Trophoblast cell (in vitro differentiated cells and primary cell): ENCODE results near the gene IFI30.

Source experiments
- DNase-seq, 2 donors: peaks; one replicate each; pipeline ENCODE4 v3.0.0-alpha.2; 2016
- H2AFZ ChIP-seq: 2 replicates; pipeline ENCODE4 v1.6.1; 2013; ENCODE audit warnings: low read length, moderate library complexity, mild to moderate bottlenecking; ENCODE audit not compliant: insufficient read depth, poor library complexity
- H2AK5ac ChIP-seq: 2 replicates; pipeline ENCODE4 v1.6.1; 2013; ENCODE audit warnings: mild to moderate bottlenecking, low read length
- H2BK120ac ChIP-seq: 2 replicates; pipeline ENCODE4 v1.6.1; 2013; ENCODE audit warnings: low read length, mild to moderate bottlenecking, moderate library complexity; ENCODE audit not compliant: insufficient read depth, poor library complexity
- H2BK12ac ChIP-seq: 2 replicates; pipeline ENCODE4 v1.6.1; 2013; ENCODE audit warnings: mild to moderate bottlenecking, low read length, moderate library complexity
- H2BK5ac ChIP-seq: 2 replicates; pipeline ENCODE4 v1.6.1; 2013; ENCODE audit warnings: low read length, low read depth, moderate library complexity, mild to moderate bottlenecking; ENCODE audit not compliant: poor library complexity
- H3K14ac ChIP-seq: 2 replicates; pipeline ENCODE4 v1.6.1; 2013; ENCODE audit warnings: mild to moderate bottlenecking, low read length
- H3K18ac ChIP-seq: 2 replicates; pipeline ENCODE4 v1.6.1; 2013; ENCODE audit warnings: mild to moderate bottlenecking, low read length
- H3K23ac ChIP-seq: 2 replicates; pipeline ENCODE4 v1.6.1; 2013; ENCODE audit warnings: low read length
- H3K27ac ChIP-seq: 2 replicates; pipeline ENCODE4 v1.5.1; 2013; ENCODE audit warnings: low read depth, mild to moderate bottlenecking, inconsistent platforms, low read length, moderate library complexity
- H3K27me3 ChIP-seq: 2 replicates; pipeline ENCODE4 v1.6.1; 2013; ENCODE audit warnings: inconsistent platforms, mild to moderate bottlenecking, low read length, moderate library complexity; ENCODE audit not compliant: insufficient read depth
- H3K36me3 ChIP-seq, 2 experiments: 1 replicate in 1 of 2; 2 replicates in 1 of 2; pipeline ENCODE4 v1.6.1; 2013; ENCODE audit warnings: low read length in 2 of 2, mild to moderate bottlenecking in 2 of 2, moderate library complexity in 1 of 2; ENCODE audit not compliant: insufficient read depth in 2 of 2, control insufficient read depth in 1 of 2
- H3K4ac ChIP-seq: 2 replicates; pipeline ENCODE4 v1.6.1; 2013; ENCODE audit warnings: low read depth, mild to moderate bottlenecking, low read length, moderate library complexity
- H3K4me1 ChIP-seq, 2 experiments: 1 replicate in 1 of 2; 2 replicates in 1 of 2; pipeline ENCODE4 v1.6.1; 2013; ENCODE audit warnings: low read length in 2 of 2, mild to moderate bottlenecking in 2 of 2, moderate library complexity in 1 of 2; ENCODE audit not compliant: insufficient read depth in 2 of 2, control insufficient read depth in 1 of 2
- H3K4me2 ChIP-seq: 2 replicates; pipeline ENCODE4 v1.6.1; 2013; ENCODE audit warnings: inconsistent platforms, mild to moderate bottlenecking, low read length, moderate library complexity
- H3K4me3 ChIP-seq: 2 replicates; pipeline ENCODE4 v1.5.1; 2013; ENCODE audit warnings: mild to moderate bottlenecking, low read depth, low read length, inconsistent platforms
- H3K79me1 ChIP-seq: one replicate; pipeline ENCODE4 v1.6.1; 2013; ENCODE audit warnings: low read length
- H3K79me2 ChIP-seq: 2 replicates; pipeline ENCODE4 v1.6.1; 2013; ENCODE audit warnings: low read length, mild to moderate bottlenecking; ENCODE audit not compliant: control insufficient read depth, insufficient read depth, poor library complexity
- H3K9ac ChIP-seq: 2 replicates; pipeline ENCODE4 v1.6.1; 2013; ENCODE audit warnings: mild to moderate bottlenecking, low read length
- H3K9me3 ChIP-seq: 2 replicates; pipeline ENCODE4 v1.6.1; 2013; ENCODE audit warnings: low read depth, mild to moderate bottlenecking, control low read depth, inconsistent platforms, low read length; ENCODE audit not compliant: insufficient read depth
- H4K12ac ChIP-seq: 2 replicates; pipeline ENCODE4 v1.6.1; 2013; ENCODE audit warnings: low read depth, mild to moderate bottlenecking, low read length, moderate library complexity
- H4K8ac ChIP-seq: 2 replicates; pipeline ENCODE4 v1.6.1; 2013; ENCODE audit warnings: low read depth, mild to moderate bottlenecking, low read length, moderate library complexity
- H4K91ac ChIP-seq: one replicate; pipeline ENCODE4 v1.6.1; 2013; ENCODE audit warnings: low read depth, mild to moderate bottlenecking, low read length, moderate library complexity
- WGBS: extraction: QIAGEN DNeasy Blood & Tissue Kit; methylation state at CpG from one replicate; pipeline ENCODE4 v1.1.7; 2013; ENCODE audit warnings: missing lambda C conversion rate; ENCODE audit not compliant: insufficient read length, insufficient coverage; ENCODE audit errors: extremely low coverage; 5-methylcytosine and 5-hydroxymethylcytosine counted together

Gene IFI30

GRCh38 chr19:18168673-18169381 is 4.8 kb upstream of the IFI30 start:
- no peak overlapping the region for H3K9ac ChIP-seq
- H3K23ac ChIP-seq: no peak overlapping the region
- peaks cover 54 to 55% of the 10 kb centered on the region in 2 experiments for H3K36me3 ChIP-seq
- H4K12ac ChIP-seq: no peak overlapping the region
- H3K4me1 ChIP-seq: peaks cover 0 to 4% of the 10 kb centered on the region in 2 experiments
- H2BK5ac ChIP-seq: no peak overlapping the region
- H2BK12ac ChIP-seq: no peak overlapping the region
- peaks cover under 1% of the 10 kb centered on the region for H3K27me3 ChIP-seq
- H2AK5ac ChIP-seq: no peak overlapping the region
- no peaks in the 10 kb centered on the region for H3K79me2 ChIP-seq
- no peak overlapping the region for H3K27ac ChIP-seq
- H3K14ac ChIP-seq: no peak overlapping the region
- H3K18ac ChIP-seq: no peak overlapping the region
- no peak overlapping the region for H2BK120ac ChIP-seq
- no peak overlapping the region for H2AFZ ChIP-seq
- WGBS: no CpG with 5 or more reads among the region's 66 CpGs
- no peak overlapping the region for H3K4me2 ChIP-seq
- H4K91ac ChIP-seq: no peak overlapping the region
- peaks cover 2% of the 10 kb centered on the region for H3K9me3 ChIP-seq
- DNase-seq: no peak
- no peak overlapping the region for H3K4me3 ChIP-seq
- no peaks in the 10 kb centered on the region for H3K79me1 ChIP-seq
- no peak overlapping the region for H4K8ac ChIP-seq
- no peak overlapping the region for H3K4ac ChIP-seq

- Histone ChIP-seq H3K9me3 (peaks cover 5% of the 10 kb centered on the region), H4K8ac (no peak overlapping the region), H3K4me2 (no peak overlapping the region), H4K91ac (no peak overlapping the region), H3K79me1 (no peaks in the 10 kb centered on the region), H3K79me2 (no peaks in the 10 kb centered on the region), H3K27me3 (peaks cover 10% of the 10 kb centered on the region), H3K14ac (no peak overlapping the region), H3K4ac (no peak overlapping the region), H2AK5ac (no peak overlapping the region), H3K36me3 (peaks cover 45 to 46% of the 10 kb centered on the region in 2 experiments), H3K4me1 (peaks cover 4 to 9% of the 10 kb centered on the region in 2 experiments), H2BK12ac (no peak overlapping the region), H3K4me3 (no peak overlapping the region), H2AFZ (no peak overlapping the region), H3K9ac (no peak overlapping the region), H3K23ac (no peak overlapping the region), H3K18ac (no peak overlapping the region), H2BK5ac (no peak overlapping the region), H4K12ac (no peak overlapping the region), H2BK120ac (no peak overlapping the region), H3K27ac (no peak overlapping the region)
- DNase-seq: peak; percentile 22 to 44
- no CpG with 5 or more reads among the region's 16 CpGs for WGBS
Measured at GRCh38 chr19:18170714-18171255, 2.8 kb upstream of the IFI30 start.

- Histone ChIP-seq H3K14ac (no peak overlapping the region), H3K23ac (no peak overlapping the region), H3K79me2 (no peaks in the 10 kb centered on the region), H2AFZ (no peak overlapping the region), H3K9me3 (peaks cover 5% of the 10 kb centered on the region), H2BK12ac (no peak overlapping the region), H3K18ac (no peak overlapping the region), H3K9ac (no peak overlapping the region), H3K79me1 (no peaks in the 10 kb centered on the region), H3K4me1 (peaks cover 4 to 9% of the 10 kb centered on the region in 2 experiments), H3K4me3 (no peak overlapping the region), H4K91ac (no peak overlapping the region), H3K27ac (no peak overlapping the region), H2AK5ac (no peak overlapping the region), H3K36me3 (peaks cover 36 to 38% of the 10 kb centered on the region in 2 experiments), H3K4ac (no peak overlapping the region), H3K27me3 (peaks cover 10% of the 10 kb centered on the region), H4K12ac (no peak overlapping the region), H2BK5ac (no peak overlapping the region), H2BK120ac (no peak overlapping the region), H4K8ac (no peak overlapping the region), H3K4me2 (no peak overlapping the region)
- no peak for DNase-seq
- no CpG with 5 or more reads among the region's 8 CpGs for WGBS
Measured at GRCh38 chr19:18171605-18172327, 1.8 kb upstream of the IFI30 start.

- Histone ChIP-seq H3K14ac (no peak overlapping the region), H3K4me1 (peaks cover 4 to 9% of the 10 kb centered on the region in 2 experiments), H3K79me2 (no peaks in the 10 kb centered on the region), H4K8ac (no peak overlapping the region), H4K91ac (no peak overlapping the region), H3K27ac (no peak overlapping the region), H3K36me3 (peaks cover 30 to 31% of the 10 kb centered on the region in 2 experiments), H3K4me3 (no peak overlapping the region), H3K79me1 (no peaks in the 10 kb centered on the region), H3K4me2 (no peak overlapping the region), H3K9me3 (peaks cover 5% of the 10 kb centered on the region), H3K4ac (no peak overlapping the region), H2BK5ac (no peak overlapping the region), H3K18ac (no peak overlapping the region), H3K9ac (no peak overlapping the region), H3K27me3 (peaks cover 10% of the 10 kb centered on the region), H2BK12ac (no peak overlapping the region), H2AFZ (no peak overlapping the region), H2BK120ac (no peak overlapping the region), H2AK5ac (no peak overlapping the region), H4K12ac (no peak overlapping the region), H3K23ac (no peak overlapping the region)
- no CpG with 5 or more reads among the region's 7 CpGs for WGBS
- DNase-seq: no peak
Measured at GRCh38 chr19:18172331-18173053, 1.1 kb upstream of the IFI30 start.
